CD4-positive, alpha-beta T cell treated with Interleukin-12 subunit alpha and Interleukin-12 subunit beta, for 1 hour (primary cell): Measurements from ENCODE around the gene GPR25.
A peak's percentile ranks its signal among the peaks of the same experiment; 100 is the strongest.

ENCODE experiments used
- DNase-seq: peaks from one replicate; pipeline ENCODE4 v3.0.0-alpha.2; 2020

The GPR25 gene

DNA sequence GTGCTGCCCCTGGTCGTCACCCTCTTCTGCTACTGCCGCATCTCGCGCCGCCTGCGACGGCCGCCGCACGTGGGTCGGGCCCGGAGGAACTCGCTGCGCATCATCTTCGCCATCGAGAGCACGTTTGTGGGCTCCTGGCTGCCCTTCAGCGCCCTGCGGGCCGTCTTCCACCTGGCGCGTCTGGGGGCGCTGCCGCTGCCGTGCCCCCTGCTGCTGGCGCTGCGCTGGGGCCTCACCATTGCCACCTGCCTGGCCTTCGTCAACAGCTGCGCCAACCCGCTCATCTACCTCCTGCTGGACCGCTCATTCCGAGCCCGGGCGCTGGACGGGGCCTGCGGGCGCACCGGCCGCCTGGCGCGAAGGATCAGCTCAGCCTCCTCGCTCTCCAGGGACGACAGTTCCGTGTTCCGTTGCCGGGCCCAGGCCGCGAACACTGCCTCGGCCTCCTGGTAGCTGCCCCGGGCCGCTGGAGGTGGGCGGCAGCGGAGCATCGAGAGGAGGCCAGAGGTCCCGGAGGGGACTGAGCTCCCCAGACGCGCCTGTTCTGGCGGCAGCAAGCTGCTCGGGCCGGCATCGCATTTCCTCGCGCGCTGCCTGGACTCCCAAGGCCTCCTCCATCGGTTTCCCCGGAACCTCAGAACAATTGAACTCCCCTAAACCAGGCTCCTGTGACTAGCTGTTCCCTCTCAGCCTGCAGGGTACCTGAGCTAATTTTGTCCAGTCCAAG is 1.1 kb downstream of the GPR25 start:
- DNase-seq = no peak

DNA sequence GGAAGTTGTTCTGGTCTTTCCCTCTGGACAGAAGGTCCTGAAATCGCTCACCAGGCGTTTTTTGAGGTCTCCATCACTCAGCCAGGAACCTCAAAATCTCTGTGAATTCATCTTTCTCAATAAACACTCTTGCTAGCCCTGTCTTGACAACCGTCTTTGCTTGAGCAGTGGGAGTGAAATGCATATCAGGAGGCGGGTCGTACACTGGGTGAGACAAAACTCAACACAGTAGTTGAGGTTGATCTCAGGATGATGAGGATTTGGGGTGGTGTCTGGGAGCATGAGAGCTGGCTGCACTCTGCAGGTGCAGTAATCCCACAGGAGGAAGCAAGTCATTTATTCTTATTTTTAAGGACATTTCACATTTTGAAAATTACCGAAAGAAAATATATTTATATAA is 1.9 kb downstream of the GPR25 start:
- DNase-seq = no peak

DNA sequence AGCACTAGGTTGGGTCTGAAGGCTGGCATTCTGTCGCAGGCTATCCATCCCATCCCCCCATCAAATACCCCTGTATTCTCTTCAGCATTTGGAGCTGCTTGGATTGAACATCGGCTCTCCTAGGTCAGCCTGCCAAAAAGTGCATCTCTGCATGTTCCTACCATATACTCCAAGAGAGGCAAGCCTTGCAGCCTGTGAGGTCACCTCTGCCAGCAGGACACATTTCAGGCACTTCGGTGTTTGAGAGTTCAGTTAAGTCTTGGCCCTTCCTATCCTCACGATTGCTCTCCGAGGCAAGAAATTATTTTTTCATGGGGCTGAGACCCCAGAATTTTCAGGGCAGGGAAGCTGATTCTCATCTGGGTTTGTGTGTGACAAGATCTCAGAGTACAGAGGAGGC is 2.6 kb downstream of the GPR25 start:
- no peak for DNase-seq

DNA sequence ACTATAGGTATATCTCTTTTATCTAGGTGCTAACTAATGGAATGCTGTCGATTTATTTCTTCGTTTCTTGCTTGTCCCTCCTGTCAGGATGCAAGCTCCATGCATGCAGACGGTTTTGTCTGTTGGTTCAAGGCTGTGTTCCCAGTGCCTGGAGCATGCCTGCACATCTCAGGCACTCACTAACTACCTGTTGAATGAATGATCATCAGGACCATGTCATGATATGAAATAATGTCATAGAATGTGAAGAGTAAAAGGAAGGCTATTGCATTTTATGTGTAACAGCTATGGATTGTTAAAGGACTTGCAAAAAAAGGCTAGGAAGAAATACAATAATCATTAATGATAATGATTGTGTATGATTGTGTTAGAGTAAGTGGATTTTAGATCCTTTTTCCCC is 4.2 kb downstream of the GPR25 start:
- no peak for DNase-seq

DNA sequence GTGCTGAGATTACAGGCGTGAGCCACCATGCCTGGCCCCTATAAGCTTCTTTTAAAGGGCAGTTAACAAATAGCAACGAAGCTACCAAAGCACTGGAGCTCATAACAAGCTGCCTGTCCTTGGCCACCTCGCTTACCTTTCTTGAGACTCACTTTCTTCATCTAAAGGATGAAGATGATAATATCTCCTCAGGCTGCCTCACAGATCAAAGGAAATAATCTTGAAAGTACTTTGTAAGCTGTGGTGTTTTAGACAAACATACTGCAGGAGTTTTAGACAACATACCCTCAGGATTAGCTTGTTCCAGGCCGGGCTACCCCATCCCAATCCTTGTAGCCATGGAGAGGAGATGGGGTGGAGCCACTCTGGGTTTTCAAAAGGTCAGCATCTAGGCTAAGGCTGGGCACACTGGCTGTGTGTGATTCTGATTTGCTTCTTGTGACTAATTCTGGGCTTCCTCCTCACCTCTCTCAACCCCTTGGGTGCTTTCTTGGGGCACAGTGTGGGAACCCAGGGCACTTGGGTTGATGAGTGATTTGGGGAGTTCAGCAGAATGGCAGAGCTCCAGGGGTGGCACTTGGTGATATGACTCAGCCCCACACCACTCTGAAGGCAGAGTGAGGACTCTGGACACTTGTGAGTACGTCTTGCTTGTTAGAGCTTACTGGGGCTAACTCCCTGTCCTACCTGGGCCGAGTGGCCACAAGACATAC is 5.2 kb downstream of the GPR25 start:
- DNase-seq = peak; percentile 50

DNA sequence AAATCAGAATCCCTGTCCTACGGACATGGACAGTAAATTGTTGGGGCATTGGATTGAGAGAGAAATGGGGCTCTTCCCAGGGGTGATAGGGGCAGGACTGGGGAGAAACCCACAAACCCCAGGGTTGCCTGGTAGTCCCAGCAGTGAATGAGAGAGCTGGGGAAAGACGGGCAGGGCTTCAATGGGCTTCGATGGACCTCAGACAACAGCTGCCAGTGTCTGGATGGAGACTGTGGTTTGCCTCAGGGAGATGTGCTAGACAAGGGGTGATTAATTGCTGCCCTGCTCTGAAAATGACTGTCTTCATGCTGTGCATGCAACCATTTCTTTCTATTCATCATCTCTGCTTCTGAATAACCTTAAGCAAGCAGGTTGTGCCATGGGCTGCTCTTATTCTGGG is 7.4 kb downstream of the GPR25 start:
- no peak for DNase-seq

DNA sequence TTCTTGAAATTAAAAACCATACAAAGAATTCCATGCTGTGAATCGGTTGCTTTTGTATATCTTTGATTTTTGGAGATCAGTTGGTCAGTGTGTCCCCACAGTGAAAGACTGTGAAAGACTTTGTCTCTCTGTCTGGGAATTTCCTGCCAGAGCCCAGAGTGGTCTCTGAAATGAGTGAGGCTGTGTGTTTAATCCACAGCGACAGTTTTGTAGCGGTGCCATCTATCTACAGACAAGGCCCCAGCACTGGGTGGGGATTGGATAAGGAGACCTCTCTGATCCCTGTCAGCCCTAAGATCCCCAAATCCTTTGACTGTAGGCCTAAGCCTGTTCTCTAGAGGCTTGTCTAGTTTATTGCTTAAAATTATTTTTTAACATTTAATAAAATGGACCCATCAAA is 10.3 kb downstream of the GPR25 start:
- DNase-seq = no peak

DNA sequence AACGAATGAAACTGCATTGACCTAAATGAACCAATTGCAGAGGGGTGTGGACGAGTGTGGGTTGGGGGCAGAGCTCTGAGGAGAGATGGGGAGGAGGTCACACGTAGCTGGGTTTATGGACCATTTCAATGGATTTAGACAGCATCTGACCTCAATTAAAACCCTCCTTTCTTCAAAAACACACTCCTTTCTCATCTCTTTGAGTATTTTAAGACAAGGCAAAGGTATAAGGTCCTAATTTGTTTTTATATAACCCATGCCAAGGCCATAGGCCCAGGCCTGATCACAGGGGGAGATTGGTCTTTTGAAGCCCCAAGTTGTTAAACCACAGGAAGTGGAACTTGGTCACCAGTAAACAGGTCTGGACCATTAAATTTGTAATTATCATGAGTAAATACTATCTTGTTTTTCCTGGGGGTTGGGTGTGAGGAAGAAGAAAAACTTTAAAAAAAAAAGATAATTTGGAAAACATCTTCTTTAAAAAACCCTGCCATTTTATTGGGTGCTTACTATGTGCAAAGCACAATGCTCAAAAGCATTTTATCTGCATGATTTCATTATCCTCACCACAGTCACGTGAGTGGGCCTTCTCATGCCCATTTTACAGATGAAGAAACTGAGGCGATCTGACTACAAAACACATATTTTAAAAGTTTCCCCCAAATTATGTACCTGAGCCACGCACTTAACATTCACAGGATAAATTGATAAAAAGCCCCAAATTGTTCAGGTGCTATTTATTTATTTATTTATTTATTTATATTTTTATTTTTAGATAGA is 13.0 kb downstream of the GPR25 start:
- no peak for DNase-seq

DNA sequence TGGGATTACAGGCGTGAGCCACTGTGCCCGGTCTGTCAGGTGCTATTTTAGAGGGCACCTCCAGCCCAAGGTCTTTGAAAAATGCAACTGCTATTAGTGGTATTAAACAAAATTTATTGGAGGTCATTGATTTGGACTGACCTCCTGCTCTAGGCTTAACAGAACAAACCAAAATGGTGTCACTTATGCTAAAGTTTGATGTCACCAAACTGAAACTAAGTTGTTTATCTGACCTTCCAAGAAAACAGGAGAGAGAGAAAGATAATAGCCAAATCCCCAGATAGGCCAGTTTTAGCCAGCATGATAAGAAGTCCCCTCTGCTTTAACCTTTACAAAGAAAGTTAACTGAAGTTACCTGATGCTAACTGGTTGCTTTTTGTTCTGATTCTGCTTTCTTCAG is 13.8 kb downstream of the GPR25 start:
- DNase-seq = no peak

DNA sequence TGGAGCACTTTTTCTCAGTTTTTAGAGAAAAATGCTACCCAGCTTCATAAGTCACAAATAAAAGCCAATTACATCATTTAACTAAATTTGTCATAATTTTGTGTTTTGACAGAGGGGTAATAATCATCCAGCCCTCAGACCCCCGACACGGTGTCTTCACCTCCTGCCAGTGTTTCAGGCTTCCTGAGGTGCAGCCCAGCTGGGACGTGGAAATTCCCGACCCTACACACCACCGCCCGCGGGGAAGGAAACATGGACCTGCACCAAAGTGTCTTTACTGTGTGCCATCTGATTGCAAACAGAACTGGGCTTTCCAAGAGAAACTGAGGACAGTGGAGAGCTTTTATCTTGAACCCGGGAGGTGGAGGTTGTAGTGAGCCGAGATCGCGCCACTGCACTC is 14.3 kb downstream of the GPR25 start:
- DNase-seq = no peak

DNA sequence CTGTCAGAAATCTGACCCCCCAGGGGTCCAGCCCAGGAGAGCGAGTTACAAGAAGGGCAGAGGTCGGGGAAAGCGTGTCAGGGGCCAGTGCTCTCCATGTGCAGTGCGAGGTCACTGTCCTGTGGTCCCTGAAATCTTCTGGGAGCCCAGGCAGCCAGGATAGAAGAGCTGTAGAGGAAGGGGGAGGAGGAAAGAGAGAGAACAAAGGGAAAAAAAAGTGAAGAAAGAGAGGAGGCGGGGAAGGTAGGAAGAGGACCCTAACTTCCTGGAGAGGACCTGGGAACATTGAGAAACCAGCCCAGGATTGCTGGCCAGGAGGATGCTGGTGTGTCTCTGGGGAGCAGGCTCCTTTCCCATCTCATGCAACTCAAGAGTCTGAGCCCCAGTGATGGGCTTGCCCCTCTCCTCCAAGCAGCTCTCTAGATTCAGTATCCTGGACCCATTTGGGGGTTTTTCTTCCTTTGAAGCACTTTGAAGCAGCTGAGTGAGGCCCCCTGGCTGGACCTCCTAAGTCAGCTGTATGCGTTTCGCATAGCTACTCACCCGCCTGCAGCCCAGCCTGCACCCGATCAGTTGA is 15.1 kb downstream of the GPR25 start:
- DNase-seq = no peak

DNA sequence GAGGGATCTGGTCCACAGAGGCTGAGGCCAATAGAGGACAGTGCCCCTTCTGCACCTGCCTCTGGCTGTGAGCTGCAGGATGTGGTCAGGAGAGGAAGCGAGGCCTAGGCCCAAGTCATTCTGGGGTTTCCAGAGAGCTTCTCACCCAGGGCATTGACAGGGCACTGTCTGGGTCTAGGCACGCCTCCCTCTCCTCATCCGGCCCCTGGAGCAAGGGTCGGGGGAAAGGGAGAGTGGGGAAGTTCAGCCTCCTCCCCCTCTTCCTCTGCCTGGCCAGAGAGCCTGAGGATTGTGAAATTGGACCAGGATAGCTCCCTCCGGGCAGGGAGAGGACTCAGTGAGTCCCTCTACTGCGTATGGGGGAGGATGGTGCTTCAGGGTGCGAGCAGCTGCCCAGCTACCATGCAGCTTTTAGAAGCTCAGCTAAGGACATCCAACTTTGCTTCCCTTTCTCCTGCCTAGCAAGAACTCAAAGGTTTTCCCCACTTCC is 15.6 kb downstream of the GPR25 start:
- peak; percentile 75 for DNase-seq

DNA sequence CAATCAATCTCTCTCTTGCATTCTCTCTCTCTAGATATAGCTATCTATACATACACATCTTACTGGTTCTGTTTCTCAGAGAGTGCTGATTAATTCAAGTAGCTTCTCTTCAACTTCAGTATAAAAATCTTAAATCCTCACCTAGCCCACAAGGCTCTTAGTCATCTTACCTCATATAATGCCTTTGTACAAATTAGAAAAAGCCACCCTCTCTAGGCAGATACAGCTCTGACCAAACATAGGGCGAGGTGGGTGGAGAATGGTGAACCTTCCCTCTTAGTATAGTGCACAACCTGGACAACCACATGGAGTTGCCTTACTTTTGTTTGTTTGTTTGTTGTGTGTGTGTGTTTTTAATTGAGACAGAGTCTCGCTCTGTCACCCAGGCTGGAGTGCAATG is 16.8 kb downstream of the GPR25 start:
- no peak for DNase-seq

DNA sequence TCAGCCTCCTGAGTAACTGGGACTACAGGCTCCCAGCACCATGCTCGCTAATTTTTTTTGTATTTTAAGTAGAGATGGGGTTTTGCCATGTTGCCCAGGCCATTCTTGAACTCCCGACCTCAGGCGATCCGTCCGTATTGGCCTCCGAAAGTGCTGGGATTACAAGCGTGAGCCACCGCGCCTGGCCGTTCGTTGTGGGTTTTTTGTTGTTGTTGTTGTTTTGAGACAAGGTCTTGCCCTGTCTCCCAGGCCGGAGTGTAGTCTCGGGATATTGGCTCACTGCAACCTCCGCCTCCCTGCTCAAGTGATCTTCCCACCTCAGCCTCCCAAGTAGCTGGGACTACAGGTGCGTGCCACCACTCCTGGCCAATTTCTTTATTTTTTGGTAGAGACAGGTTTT is 17.2 kb downstream of the GPR25 start:
- DNase-seq = no peak

DNA sequence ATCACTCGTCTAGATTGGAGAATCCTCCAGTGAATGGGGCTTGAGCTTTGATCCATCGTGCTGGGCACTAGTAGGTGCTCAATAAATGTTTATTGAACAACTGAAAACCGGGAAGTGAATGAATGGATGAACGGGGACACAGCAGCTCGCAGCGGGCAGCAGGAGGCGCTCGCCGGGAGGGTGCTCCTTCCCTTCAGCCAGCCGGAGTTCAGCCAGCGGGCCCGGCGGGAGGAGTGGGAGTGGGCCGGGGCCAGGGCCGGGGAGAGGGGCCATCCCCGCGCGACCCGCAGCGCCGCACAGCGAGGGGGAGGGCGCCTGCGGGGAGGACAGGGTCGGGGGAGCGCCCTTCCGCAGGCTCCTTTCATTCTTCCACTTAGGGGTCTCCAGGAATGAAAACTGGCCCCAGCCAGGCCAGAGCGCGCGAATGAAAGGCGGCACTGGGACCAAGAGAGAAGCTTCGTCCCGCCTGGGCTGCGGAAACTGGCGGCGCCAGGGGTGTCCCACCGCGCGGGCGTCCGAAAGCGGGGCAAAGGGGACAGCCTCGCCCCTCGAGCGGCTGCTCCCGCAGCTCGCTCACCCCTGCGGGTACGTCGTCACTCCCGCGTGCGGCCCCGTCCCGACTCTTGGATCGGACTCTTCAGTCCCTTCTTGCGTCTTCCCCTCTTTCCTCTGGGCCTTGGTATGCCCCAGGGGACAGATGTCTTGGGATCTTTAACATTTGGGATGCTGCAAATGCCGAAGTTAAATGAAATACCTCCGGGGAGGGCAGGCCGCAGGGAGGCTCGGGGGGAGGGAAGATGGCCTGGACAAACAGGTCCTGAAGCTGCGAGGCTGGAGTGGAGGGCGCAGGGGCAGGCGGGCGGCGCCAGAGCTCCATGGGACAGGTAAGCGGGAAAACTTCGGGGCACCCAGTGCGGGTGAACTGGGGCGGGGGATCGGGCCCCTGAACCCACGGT is 18.3 kb downstream of the GPR25 start:
- DNase-seq = no peak

DNA sequence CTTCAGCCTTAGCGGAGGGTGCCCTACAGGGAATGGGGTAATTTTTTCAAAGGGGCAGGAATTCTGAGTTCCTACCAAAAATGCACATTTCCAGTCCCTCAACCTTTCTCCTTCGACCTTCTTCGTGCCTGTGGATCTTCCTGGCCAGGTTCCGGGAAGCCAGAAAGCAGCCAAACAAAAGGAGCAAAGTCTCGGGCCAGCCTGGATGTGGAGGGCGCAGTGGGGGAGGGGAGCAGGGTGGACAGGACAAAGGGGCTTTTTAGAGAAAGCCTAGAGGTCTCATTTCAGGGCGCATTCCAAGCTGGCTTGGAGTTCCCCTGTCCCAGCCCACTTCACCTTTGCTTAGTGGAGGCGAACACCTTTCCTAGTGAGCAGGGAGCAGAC is 19.0 kb downstream of the GPR25 start:
- no peak for DNase-seq

DNA sequence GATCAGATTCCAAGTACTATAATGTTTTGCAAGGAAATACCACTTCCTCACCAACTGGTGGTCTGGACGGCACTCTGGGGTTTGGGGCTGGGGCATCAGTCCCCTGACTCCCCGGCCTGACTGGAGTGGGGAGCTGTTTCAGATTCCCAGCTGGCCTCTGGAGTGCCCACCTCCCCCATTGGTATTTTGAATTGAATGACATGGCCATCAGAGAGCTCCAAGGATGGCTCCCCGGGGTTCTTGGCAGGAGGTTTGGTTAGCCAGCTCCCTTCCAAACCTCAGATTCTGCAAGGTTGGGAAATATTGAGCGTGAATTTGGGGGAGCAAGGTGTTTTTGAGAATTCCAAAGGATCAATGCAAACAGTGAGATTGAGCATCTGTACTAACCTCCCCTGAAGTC is 19.8 kb downstream of the GPR25 start:
- DNase-seq = no peak

DNA sequence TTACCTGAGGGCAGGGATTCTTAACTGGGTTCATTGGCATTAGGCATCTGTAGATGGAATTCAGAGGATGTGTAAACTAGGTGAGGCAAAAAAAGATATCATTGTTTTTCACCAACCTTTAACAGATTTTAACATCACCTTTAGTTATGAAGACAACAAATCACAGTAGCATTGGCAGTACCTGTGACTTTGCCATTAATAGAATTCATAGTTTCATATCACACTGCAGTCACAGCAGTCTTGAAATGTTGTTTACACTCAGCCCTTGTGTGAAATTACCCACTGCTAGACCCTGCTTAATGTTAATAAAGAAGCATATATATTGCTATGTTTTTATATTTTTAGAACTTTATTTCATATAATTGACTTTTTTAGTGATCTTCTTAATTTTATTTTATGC is 20.2 kb downstream of the GPR25 start:
- no peak for DNase-seq

DNA sequence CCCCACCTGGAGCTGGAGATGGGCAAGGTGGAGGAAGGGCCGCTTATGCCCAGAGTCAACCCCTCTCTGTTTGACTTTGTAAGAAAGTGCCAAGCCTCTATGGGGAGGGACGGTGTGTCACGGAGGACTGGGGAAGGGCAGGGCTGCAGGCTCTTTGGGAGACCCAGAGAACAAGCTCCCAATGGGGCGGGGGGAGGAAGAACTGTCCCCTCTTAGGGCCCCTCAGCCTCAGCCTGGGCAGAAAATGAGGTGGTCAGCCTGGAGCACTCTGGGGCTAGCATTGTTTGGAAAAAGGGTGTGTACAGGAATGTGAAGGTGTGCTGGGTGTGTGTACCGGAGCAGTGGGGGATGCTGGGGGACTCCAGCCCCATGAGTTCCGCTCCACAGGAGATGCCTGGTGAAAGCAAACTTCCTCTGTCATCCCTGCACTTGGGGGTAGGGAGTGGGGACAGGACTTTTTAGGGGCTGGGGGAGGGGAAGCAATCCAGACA is 20.7 kb downstream of the GPR25 start:
- no peak for DNase-seq

DNA sequence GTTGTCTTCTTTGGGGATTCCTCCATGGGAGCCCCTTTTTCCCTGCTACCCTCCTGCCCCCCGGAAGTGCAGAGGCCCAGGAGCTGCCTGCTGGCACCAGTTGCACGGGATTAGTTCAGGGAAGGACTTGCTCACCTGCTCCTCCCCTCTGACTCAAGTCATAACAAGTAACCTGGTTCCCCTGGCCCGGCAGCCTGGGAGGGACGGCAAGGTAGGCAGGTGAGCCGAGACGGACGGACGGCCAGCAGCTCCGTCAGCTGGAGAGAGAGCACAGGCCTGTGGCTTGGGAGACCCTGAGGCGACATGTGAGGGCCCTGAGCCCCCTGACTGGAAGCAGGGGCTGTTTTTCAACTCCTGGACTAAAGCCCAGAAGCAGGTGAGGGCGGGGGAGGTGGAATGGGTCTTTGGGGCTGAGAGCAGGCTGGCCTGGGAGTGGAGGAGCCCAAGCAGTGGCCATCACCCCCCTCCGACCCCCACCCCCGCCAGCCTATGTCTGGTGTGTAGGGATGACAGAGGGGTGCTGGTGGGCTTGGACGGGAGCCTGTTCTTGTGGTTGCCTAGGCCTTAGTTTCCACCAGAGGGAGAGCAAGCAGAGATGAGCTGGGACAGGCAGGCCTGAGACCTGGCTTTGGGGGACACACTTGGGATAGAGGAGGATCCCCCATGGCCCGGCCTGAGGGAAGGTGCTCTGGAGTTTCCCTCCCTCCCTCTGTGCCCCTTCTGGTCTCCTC is 22.1 kb downstream of the GPR25 start, which contains the start of gene INAVA:
Gene INAVA (plus strand): TSS at position 189 of the 731 bp plus-strand sequence. CDS start 3,501 bp downstream, outside the sequence.
- no peak for DNase-seq

DNA sequence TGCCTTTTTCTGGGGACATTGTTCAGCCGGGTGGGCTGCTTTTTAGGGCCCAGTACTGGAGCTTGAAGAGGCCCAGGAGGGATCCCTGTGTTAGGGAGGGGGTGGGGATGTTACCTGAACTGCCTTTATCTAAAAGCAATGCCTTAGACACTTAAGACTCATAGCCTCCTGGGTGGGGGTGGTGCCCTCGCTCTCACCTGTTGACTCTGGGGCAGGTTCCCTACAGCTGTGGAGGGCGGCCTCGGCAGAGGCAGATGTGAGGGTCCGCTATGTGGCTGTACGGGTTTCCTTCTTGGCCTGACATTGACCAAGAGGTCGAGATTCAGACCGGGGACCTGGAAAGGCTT is 22.6 kb downstream of the GPR25 start:
- no peak for DNase-seq
